HepG2 (cell line): ENCODE data around the gene LOXL3. TPM values are rescaled to one million over a fixed set of nuclear protein-coding genes. Genes with fewer than 3 reads are reported as not detected.

Source experiments
- AKAP8 ChIP-seq: sonication (generic); formaldehyde crosslinking; IDR thresholded peaks from 2 replicates; pipeline ENCODE4 v1.5.1; 2020; ENCODE audit warnings: mild to moderate bottlenecking, missing genetic modification reagents
- HOXD1 ChIP-seq: sonication (generic); formaldehyde crosslinking; IDR thresholded peaks from 2 replicates; pipeline ENCODE4 v1.5.0; 2020; ENCODE audit warnings: missing genetic modification reagents
- MZF1 ChIP-seq: sonication (generic); formaldehyde crosslinking; IDR thresholded peaks from 2 replicates; pipeline ENCODE4 v1.8.1; 2023; ENCODE audit warnings: mild to moderate bottlenecking, missing genetic modification reagents, borderline replicate concordance
- NAIF1 ChIP-seq: sonication (generic); formaldehyde crosslinking; IDR thresholded peaks from 2 replicates; pipeline ENCODE4 v1.5.0; 2020; ENCODE audit warnings: mild to moderate bottlenecking, missing genetic modification reagents, borderline replicate concordance
- POLR2AphosphoS2 ChIP-seq: IDR thresholded peaks from 2 replicates; pipeline ENCODE4 v1.6.1; 2011; ENCODE audit warnings: low read depth, low read length, improper control_type of control experiment
- SATB2 ChIP-seq: sonication (generic); formaldehyde crosslinking; IDR thresholded peaks from 2 replicates; pipeline ENCODE4 v1.5.0; 2020; ENCODE audit warnings: missing genetic modification reagents
- ZNF138 ChIP-seq: sonication (generic); formaldehyde crosslinking; IDR thresholded peaks from 2 replicates; pipeline ENCODE4 v1.5.0; 2020; ENCODE audit warnings: mild to moderate bottlenecking, low read depth, missing genetic modification reagents
- ZNF672 ChIP-seq: sonication (generic); formaldehyde crosslinking; IDR thresholded peaks from 2 replicates; pipeline ENCODE4 v1.8.1; 2022; ENCODE audit warnings: missing genetic modification reagents
- polyA plus RNA-seq, 8 experiments: library from polyadenylated mRNA; depleted of rRNA in 3 of 8; stranded (reverse) in 7 of 8; unstranded in 1 of 8; fragments of >200 nt; fragmentation: Illumina TruSeq in 4 of 8; extraction: Trizol in 4 of 8; gene quantifications; 2 replicates each; pipeline versions ENCODE4 v1.2.1 to v1.2.3, GENCODE V29; 2011 to 2016; ENCODE audit warnings: low read depth in 4 of 8, missing spikeins in 1 of 8, mixed read lengths in 1 of 8; ENCODE audit not compliant: insufficient read depth in 1 of 8
- total RNA-seq, 5 experiments: library from RNA; depleted of rRNA; stranded (reverse); fragments of >200 nt; fragmentation: Illumina TruSeq; extraction: Trizol; gene quantifications; 2 replicates each; pipeline ENCODE4 v1.2.3, GENCODE V29; 2016; ENCODE audit warnings: low read depth in 1 of 5
- TF ChIP-seq, protein P1 (sequence below): IDR thresholded peaks from 2 replicates; pipeline ENCODE4 v1.6.1; 2018; ENCODE audit warnings: missing genetic modification reagents
- TF ChIP-seq, protein P2 (sequence below): sonication (generic); formaldehyde crosslinking; IDR thresholded peaks from 2 replicates; pipeline ENCODE4 v1.8.0; 2022; ENCODE audit warnings: mild to moderate bottlenecking, missing genetic modification reagents, moderate library complexity
- TF ChIP-seq, protein P3 (sequence below), 2 experiments: fragments of 450-650 bp in 1 of 2; sonication (generic) in 1 of 2; formaldehyde crosslinking in 1 of 2; IDR thresholded peaks; 2 replicates each; pipeline versions ENCODE4 v1.6.1 to v1.8.0; 2016 to 2022; ENCODE audit warnings: antibody characterized with exemption in 1 of 2, mild to moderate bottlenecking in 1 of 2, missing genetic modification reagents in 1 of 2
- TF ChIP-seq, protein P4 (sequence below): sonication (generic); formaldehyde crosslinking; IDR thresholded peaks from 2 replicates; pipeline ENCODE4 v1.5.0; 2020; ENCODE audit warnings: missing genetic modification reagents

The LOXL3 gene
- total and polyA plus RNA-seq, 2 of the 13 experiments (the other 11 are each of a cell fraction or from before 2014, with no cell fraction given): 0.55 to 6.5 TPM

DNA sequence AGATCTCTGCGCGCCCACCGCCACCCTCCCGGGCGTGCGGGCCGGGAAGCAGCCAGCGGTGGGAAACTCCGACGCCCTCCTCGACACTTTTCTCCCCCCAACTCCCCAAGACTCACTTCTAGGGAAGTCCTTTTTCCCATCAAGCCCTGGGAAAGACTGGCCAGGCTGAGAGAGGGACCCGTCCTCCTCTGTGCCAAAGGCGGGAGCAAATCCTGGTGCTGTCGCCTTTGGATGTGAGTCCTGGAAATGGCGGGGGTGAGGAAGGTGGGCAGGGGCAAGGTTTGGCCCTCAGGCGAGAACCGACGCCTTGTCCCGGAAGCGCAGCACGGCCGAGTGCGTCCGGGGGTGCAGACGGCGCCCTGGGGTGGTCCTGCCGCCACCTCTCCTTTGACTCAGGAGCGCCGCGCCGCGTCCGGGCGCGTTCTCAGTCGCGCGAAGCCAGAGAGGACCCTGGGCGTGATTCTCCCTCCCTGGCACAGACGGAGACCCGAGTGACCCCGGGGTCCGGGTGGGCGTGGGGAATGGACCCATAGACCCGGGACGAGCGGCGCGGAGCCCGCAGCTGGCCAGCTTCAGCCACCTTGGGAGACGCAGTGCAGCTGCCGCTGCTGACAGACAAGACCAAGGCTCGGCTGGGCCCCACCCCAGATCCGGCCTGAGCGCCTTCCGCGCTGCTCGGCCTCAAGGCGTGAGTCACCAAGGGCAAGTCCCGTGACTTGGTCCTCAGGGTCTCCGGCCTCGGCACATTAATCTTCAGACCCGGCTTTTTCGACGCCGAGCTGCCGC is 50.8 kb downstream of the LOXL3 start (continued):
- TF ChIP-seq, protein P1, sequence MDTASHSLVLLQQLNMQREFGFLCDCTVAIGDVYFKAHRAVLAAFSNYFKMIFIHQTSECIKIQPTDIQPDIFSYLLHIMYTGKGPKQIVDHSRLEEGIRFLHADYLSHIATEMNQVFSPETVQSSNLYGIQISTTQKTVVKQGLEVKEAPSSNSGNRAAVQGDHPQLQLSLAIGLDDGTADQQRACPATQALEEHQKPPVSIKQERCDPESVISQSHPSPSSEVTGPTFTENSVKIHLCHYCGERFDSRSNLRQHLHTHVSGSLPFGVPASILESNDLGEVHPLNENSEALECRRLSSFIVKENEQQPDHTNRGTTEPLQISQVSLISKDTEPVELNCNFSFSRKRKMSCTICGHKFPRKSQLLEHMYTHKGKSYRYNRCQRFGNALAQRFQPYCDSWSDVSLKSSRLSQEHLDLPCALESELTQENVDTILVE (CRISPR knock-in tag): 0 out of 2 replicates have a peak, but pooled peaks have one; percentile 4
- TF ChIP-seq, protein P2, sequence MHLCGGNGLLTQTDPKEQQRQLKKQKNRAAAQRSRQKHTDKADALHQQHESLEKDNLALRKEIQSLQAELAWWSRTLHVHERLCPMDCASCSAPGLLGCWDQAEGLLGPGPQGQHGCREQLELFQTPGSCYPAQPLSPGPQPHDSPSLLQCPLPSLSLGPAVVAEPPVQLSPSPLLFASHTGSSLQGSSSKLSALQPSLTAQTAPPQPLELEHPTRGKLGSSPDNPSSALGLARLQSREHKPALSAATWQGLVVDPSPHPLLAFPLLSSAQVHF (CRISPR knock-in tag): no peak
- peak; percentile 92; the same call in 1 of the 2 replicates for TF ChIP-seq AKAP8 (CRISPR knock-in tag)
- TF ChIP-seq, protein P3, sequence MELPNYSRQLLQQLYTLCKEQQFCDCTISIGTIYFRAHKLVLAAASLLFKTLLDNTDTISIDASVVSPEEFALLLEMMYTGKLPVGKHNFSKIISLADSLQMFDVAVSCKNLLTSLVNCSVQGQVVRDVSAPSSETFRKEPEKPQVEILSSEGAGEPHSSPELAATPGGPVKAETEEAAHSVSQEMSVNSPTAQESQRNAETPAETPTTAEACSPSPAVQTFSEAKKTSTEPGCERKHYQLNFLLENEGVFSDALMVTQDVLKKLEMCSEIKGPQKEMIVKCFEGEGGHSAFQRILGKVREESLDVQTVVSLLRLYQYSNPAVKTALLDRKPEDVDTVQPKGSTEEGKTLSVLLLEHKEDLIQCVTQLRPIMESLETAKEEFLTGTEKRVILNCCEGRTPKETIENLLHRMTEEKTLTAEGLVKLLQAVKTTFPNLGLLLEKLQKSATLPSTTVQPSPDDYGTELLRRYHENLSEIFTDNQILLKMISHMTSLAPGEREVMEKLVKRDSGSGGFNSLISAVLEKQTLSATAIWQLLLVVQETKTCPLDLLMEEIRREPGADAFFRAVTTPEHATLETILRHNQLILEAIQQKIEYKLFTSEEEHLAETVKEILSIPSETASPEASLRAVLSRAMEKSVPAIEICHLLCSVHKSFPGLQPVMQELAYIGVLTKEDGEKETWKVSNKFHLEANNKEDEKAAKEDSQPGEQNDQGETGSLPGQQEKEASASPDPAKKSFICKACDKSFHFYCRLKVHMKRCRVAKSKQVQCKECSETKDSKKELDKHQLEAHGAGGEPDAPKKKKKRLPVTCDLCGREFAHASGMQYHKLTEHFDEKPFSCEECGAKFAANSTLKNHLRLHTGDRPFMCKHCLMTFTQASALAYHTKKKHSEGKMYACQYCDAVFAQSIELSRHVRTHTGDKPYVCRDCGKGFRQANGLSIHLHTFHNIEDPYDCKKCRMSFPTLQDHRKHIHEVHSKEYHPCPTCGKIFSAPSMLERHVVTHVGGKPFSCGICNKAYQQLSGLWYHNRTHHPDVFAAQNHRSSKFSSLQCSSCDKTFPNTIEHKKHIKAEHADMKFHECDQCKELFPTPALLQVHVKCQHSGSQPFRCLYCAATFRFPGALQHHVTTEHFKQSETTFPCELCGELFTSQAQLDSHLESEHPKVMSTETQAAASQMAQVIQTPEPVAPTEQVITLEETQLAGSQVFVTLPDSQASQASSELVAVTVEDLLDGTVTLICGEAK (IDR thresholded peaks at IDR 0.05): no peak
- TF ChIP-seq, protein P3 (CRISPR knock-in tag; IDR thresholded peaks at IDR 0.05): peak; percentile 67; the same call in 1 of the 2 replicates
- TF ChIP-seq ZNF138: peak; percentile 17; the same call in 1 of the 2 replicates
- TF ChIP-seq ZNF672 (CRISPR knock-in tag): no peak
- peak; percentile 88; the same call in 1 of the 2 replicates for TF ChIP-seq MZF1 (CRISPR knock-in tag)
- TF ChIP-seq NAIF1 (CRISPR knock-in tag): 0 out of 2 replicates have a peak, but pooled peaks have one; percentile 5
- TF ChIP-seq HOXD1: peak; percentile 69
- TF ChIP-seq, protein P4, sequence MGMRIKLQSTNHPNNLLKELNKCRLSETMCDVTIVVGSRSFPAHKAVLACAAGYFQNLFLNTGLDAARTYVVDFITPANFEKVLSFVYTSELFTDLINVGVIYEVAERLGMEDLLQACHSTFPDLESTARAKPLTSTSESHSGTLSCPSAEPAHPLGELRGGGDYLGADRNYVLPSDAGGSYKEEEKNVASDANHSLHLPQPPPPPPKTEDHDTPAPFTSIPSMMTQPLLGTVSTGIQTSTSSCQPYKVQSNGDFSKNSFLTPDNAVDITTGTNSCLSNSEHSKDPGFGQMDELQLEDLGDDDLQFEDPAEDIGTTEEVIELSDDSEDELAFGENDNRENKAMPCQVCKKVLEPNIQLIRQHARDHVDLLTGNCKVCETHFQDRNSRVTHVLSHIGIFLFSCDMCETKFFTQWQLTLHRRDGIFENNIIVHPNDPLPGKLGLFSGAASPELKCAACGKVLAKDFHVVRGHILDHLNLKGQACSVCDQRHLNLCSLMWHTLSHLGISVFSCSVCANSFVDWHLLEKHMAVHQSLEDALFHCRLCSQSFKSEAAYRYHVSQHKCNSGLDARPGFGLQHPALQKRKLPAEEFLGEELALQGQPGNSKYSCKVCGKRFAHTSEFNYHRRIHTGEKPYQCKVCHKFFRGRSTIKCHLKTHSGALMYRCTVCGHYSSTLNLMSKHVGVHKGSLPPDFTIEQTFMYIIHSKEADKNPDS: peak; percentile 95; the same call in 1 of the 2 replicates
- 0 out of 2 replicates have a peak, but pooled peaks have one; percentile 25 for TF ChIP-seq SATB2 (CRISPR knock-in tag)
- no peak for TF ChIP-seq POLR2AphosphoS2
